ENCODE measurements around the gene EIF3M.

The EIF3M gene

DNA sequence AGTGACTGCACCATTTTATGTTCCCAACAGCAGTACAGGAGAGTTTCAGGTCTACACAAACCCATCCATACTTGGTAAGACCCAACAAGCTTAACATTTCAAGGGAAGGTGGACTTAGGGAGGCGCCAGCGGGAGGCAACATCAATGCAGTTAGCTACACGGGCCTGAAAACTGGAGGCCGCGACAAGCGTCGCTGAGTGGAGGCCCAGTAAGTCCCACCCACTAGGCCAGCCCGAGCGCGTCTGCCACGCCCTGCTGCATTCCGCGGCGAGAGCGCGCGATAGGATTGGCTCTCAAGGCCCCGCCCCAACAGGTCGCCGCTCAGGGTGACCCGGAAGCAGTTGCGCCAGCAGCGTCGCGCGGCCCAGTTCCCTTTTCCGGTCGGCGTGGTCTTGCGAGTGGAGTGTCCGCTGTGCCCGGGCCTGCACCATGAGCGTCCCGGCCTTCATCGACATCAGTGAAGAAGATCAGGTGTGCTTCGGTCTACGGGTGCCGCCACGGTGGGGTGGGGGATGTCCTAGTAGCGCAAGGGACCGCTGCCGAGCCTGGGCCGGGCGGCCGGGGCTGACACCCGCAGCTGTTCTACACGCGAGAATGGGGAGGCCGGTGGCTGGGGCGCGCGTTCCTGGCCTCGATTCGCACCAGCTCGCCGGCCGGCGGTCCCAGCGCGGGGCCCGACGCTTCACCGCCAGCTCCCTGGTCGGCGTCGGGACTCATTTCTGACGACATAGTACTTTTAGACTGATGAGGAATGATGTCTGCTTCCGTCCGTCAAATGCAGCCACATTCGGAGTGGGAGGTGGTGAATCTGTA, at the start of gene EIF3M:
TSS of gene EIF3M (plus strand) at position 373 of the 813 bp plus-strand sequence. CDS start at position 430, 57 bp downstream.
- H3K9me3 ChIP-seq (ENCODE audit: control insufficient read depth in 5 of 5, low read length in 5 of 5) = no peaks in the 10 kb centered on the region
- H3K27me3 ChIP-seq (ENCODE audit: control insufficient read depth in 5 of 5, insufficient read depth in 4 of 5, low read length in 5 of 5) = no peaks in the 10 kb centered on the region
- peak within 1 kb of the TSS; percentile 89 to 97 (median 94) for H3K4me3 ChIP-seq (ENCODE audit: low read depth in 1 of 5, low read length in 5 of 5)
- peak within 1 kb of the TSS; percentile 52 to 92 (median 89) for H3K9ac ChIP-seq (ENCODE audit: low read length in 5 of 5)
- H3K36me3 ChIP-seq (ENCODE audit: control insufficient read depth in 5 of 5, insufficient read depth in 5 of 5, low read length in 5 of 5) = peaks cover 1 to 4% (median 3%) of the 10 kb centered on the region in 5 donors
- H3K4me1 ChIP-seq (ENCODE audit: control insufficient read depth in 5 of 5, insufficient read depth in 5 of 5, low read length in 5 of 5) = peaks cover 5 to 28% (median 21%) of the 10 kb centered on the region in 5 donors
- peak within 1 kb of the TSS; percentile 74 for H3K27ac ChIP-seq (ENCODE audit: low read depth, low read length)

GRCh38 chr11:32538804-32539203, 44.8 kb upstream of the EIF3M start:
- Histone ChIP-seq H3K36me3 (ENCODE audit: control insufficient read depth in 5 of 5, insufficient read depth in 5 of 5, low read length in 5 of 5) (no peaks in the 10 kb centered on the region), H3K27ac (ENCODE audit: low read depth, low read length) (no peak overlapping the region), H3K27me3 (ENCODE audit: control insufficient read depth in 5 of 5, insufficient read depth in 4 of 5, low read length in 5 of 5) (peaks cover 0 to 2% (median 0%) of the 10 kb centered on the region in 5 donors), H3K9ac (ENCODE audit: low read length in 5 of 5) (no peak overlapping the region), H3K4me3 (ENCODE audit: low read depth in 1 of 5, low read length in 5 of 5) (no peak overlapping the region), H3K4me1 (ENCODE audit: control insufficient read depth in 5 of 5, insufficient read depth in 5 of 5, low read length in 5 of 5) (no peaks in the 10 kb centered on the region), H3K9me3 (ENCODE audit: control insufficient read depth in 5 of 5, low read length in 5 of 5) (peaks cover 0 to 2% (median 0%) of the 10 kb centered on the region in 5 donors)

DNA sequence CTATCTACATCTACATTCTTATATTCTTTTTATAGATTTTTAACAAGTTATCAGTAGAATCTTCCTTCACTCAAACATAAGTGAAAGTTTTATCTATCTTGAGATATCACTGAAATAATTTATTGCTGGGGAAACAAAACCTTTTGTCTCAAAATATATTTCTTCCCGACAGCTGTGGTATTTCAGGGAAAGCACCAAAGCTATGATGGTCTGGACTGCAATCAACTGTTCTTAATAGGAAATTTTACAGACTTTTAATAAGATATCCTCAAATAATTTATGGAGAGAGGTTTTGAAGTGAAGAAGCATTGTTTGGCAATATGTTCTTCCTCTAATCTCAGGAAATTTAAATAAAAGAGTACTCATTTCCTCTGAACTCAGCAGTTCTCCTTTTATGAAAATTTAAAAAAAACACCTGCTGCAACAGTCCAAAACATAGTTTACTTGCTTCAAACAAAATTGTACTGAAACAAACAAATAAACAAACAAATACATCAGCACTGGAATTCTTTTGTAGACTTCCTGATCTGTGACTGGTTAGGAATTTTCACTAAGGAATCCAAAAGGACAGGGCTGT, 33.9 kb upstream of the EIF3M start:
- Histone ChIP-seq H3K27me3 (ENCODE audit: control insufficient read depth in 5 of 5, insufficient read depth in 4 of 5, low read length in 5 of 5) (no peaks in the 10 kb centered on the region), H3K27ac (ENCODE audit: low read depth, low read length) (no peak overlapping the region), H3K36me3 (ENCODE audit: control insufficient read depth in 5 of 5, insufficient read depth in 5 of 5, low read length in 5 of 5) (no peaks in the 10 kb centered on the region), H3K9ac (ENCODE audit: low read length in 5 of 5) (no peak overlapping the region), H3K4me1 (ENCODE audit: control insufficient read depth in 5 of 5, insufficient read depth in 5 of 5, low read length in 5 of 5) (no peaks in the 10 kb centered on the region), H3K4me3 (ENCODE audit: low read depth in 1 of 5, low read length in 5 of 5) (no peak overlapping the region), H3K9me3 (ENCODE audit: control insufficient read depth in 5 of 5, low read length in 5 of 5) (no peaks in the 10 kb centered on the region)

DNA sequence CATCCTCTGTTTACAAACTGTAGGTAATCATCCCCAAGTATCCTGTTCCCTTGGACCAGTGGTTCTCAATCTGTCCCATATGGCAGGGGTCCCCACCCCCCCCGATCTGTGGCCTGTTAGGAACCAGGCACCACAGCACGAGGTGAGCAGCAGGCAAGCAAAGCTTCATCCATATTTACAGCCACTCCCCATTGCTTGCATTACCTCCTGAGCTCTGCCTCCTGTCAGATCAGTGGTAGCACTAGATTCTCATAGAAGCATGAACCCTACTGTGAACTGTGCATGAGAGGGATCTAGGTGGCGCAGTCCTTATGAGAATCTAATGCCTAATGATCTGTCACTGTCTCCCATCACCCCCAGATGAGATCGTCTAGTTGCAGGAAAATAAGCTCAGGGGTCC, 33.4 kb upstream of the EIF3M start:
- Histone ChIP-seq H3K27ac (ENCODE audit: low read depth, low read length) (no peak overlapping the region), H3K4me3 (ENCODE audit: low read depth in 1 of 5, low read length in 5 of 5) (no peak overlapping the region), H3K4me1 (ENCODE audit: control insufficient read depth in 5 of 5, insufficient read depth in 5 of 5, low read length in 5 of 5) (no peaks in the 10 kb centered on the region), H3K36me3 (ENCODE audit: control insufficient read depth in 5 of 5, insufficient read depth in 5 of 5, low read length in 5 of 5) (no peaks in the 10 kb centered on the region), H3K9me3 (ENCODE audit: control insufficient read depth in 5 of 5, low read length in 5 of 5) (no peaks in the 10 kb centered on the region), H3K9ac (ENCODE audit: low read length in 5 of 5) (no peak overlapping the region), H3K27me3 (ENCODE audit: control insufficient read depth in 5 of 5, insufficient read depth in 4 of 5, low read length in 5 of 5) (no peaks in the 10 kb centered on the region)

- Histone ChIP-seq H3K27ac (ENCODE audit: low read depth, low read length) (no peak overlapping the region), H3K4me1 (ENCODE audit: control insufficient read depth in 5 of 5, insufficient read depth in 5 of 5, low read length in 5 of 5) (no peaks in the 10 kb centered on the region), H3K9ac (ENCODE audit: low read length in 5 of 5) (no peak overlapping the region), H3K4me3 (ENCODE audit: low read depth in 1 of 5, low read length in 5 of 5) (no peak overlapping the region), H3K9me3 (ENCODE audit: control insufficient read depth in 5 of 5, low read length in 5 of 5) (no peaks in the 10 kb centered on the region), H3K27me3 (ENCODE audit: control insufficient read depth in 5 of 5, insufficient read depth in 4 of 5, low read length in 5 of 5) (no peaks in the 10 kb centered on the region), H3K36me3 (ENCODE audit: control insufficient read depth in 5 of 5, insufficient read depth in 5 of 5, low read length in 5 of 5) (no peaks in the 10 kb centered on the region)
Measured at GRCh38 chr11:32555091-32555490, 28.5 kb upstream of the EIF3M start.

GRCh38 chr11:32555895-32556294, 27.7 kb upstream of the EIF3M start:
- Histone ChIP-seq H3K36me3 (ENCODE audit: control insufficient read depth in 5 of 5, insufficient read depth in 5 of 5, low read length in 5 of 5) (no peaks in the 10 kb centered on the region), H3K4me3 (ENCODE audit: low read depth in 1 of 5, low read length in 5 of 5) (no peak overlapping the region), H3K9me3 (ENCODE audit: control insufficient read depth in 5 of 5, low read length in 5 of 5) (no peaks in the 10 kb centered on the region), H3K9ac (ENCODE audit: low read length in 5 of 5) (no peak overlapping the region), H3K4me1 (ENCODE audit: control insufficient read depth in 5 of 5, insufficient read depth in 5 of 5, low read length in 5 of 5) (no peaks in the 10 kb centered on the region), H3K27ac (ENCODE audit: low read depth, low read length) (no peak overlapping the region), H3K27me3 (ENCODE audit: control insufficient read depth in 5 of 5, insufficient read depth in 4 of 5, low read length in 5 of 5) (no peaks in the 10 kb centered on the region)

GRCh38 chr11:32561835-32562234, 21.8 kb upstream of the EIF3M start:
- Histone ChIP-seq H3K27ac (ENCODE audit: low read depth, low read length) (no peak overlapping the region), H3K9ac (ENCODE audit: low read length in 5 of 5) (no peak overlapping the region), H3K4me1 (ENCODE audit: control insufficient read depth in 5 of 5, insufficient read depth in 5 of 5, low read length in 5 of 5) (no peaks in the 10 kb centered on the region), H3K4me3 (ENCODE audit: low read depth in 1 of 5, low read length in 5 of 5) (no peak overlapping the region), H3K36me3 (ENCODE audit: control insufficient read depth in 5 of 5, insufficient read depth in 5 of 5, low read length in 5 of 5) (no peaks in the 10 kb centered on the region), H3K27me3 (ENCODE audit: control insufficient read depth in 5 of 5, insufficient read depth in 4 of 5, low read length in 5 of 5) (peaks cover 0 to 5% (median 0%) of the 10 kb centered on the region in 5 donors), H3K9me3 (ENCODE audit: control insufficient read depth in 5 of 5, low read length in 5 of 5) (no peaks in the 10 kb centered on the region)

DNA sequence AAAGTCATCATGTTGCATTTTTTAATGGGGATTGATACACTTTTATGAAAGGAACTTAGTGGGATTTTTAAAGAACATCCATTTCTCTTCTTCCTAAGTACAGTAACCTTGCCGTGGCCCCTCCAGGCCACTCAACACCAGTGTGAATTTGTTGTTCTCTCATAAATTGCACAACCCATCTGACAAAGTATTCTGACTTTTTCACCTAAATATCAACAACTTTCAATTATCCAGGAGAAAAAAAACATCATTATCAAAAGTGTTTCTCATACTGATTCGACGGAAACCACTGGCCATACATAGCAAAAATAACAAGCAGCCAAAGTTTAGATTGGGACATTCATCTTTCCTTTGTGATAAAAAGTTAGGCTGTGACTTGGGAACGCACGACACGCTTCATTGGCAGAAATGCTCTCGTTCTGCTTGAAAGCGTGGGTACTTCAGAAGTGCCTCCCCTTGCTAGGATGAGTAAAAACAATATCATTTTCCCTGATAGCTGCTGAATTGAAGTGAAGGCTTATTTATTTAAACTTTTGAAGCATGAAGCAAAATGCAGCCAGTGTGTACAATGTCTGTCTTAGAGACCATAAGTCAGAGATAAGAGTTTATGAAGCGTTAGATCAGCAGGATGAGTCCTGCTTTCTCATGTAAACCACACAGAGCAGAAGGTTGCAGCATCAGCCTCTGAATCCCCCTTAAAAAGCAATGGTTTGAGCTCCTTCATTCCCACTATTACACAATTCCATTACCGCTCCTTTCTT, 20.6 kb upstream of the EIF3M start:
- Histone ChIP-seq H3K9ac (ENCODE audit: low read length in 5 of 5) (no peak overlapping the region), H3K27ac (ENCODE audit: low read depth, low read length) (no peak overlapping the region), H3K4me3 (ENCODE audit: low read depth in 1 of 5, low read length in 5 of 5) (no peak overlapping the region), H3K36me3 (ENCODE audit: control insufficient read depth in 5 of 5, insufficient read depth in 5 of 5, low read length in 5 of 5) (no peaks in the 10 kb centered on the region), H3K27me3 (ENCODE audit: control insufficient read depth in 5 of 5, insufficient read depth in 4 of 5, low read length in 5 of 5) (peaks cover 0 to 5% (median 0%) of the 10 kb centered on the region in 5 donors), H3K4me1 (ENCODE audit: control insufficient read depth in 5 of 5, insufficient read depth in 5 of 5, low read length in 5 of 5) (no peaks in the 10 kb centered on the region), H3K9me3 (ENCODE audit: control insufficient read depth in 5 of 5, low read length in 5 of 5) (no peaks in the 10 kb centered on the region)

- no peaks in the 10 kb centered on the region for H3K4me1 ChIP-seq (ENCODE audit: control insufficient read depth in 5 of 5, insufficient read depth in 5 of 5, low read length in 5 of 5)
- peaks cover 0 to 5% (median 0%) of the 10 kb centered on the region in 5 donors for H3K27me3 ChIP-seq (ENCODE audit: control insufficient read depth in 5 of 5, insufficient read depth in 4 of 5, low read length in 5 of 5)
- H3K27ac ChIP-seq (ENCODE audit: low read depth, low read length) = no peak overlapping the region
- H3K36me3 ChIP-seq (ENCODE audit: control insufficient read depth in 5 of 5, insufficient read depth in 5 of 5, low read length in 5 of 5) = no peaks in the 10 kb centered on the region
- no peaks in the 10 kb centered on the region for H3K9me3 ChIP-seq (ENCODE audit: control insufficient read depth in 5 of 5, low read length in 5 of 5)
- no peak overlapping the region for H3K9ac ChIP-seq (ENCODE audit: low read length in 5 of 5)
- no peak overlapping the region for H3K4me3 ChIP-seq (ENCODE audit: low read depth in 1 of 5, low read length in 5 of 5)
Measured at GRCh38 chr11:32563600-32563959, 20.1 kb upstream of the EIF3M start.

DNA sequence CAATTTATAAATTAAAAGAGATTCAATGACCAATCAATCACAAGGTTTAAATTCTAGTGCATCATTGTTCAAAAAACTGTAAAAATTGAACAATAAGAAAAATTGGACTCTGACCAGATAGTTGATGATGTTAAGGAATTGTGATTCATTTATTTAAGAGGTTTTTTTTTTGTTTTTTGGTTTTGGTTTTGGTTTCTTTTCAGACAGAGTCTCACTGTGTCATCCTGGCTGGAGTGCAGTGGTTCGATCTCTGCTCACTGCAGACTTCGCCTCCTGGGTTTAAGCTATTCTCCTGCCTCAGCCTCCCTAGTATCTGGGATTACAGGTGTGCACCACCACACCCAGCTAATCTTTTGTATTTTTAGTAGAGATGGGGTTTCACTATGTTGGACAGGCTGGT, 17.1 kb upstream of the EIF3M start:
- Histone ChIP-seq H3K9ac (ENCODE audit: low read length in 5 of 5) (no peak overlapping the region), H3K4me3 (ENCODE audit: low read depth in 1 of 5, low read length in 5 of 5) (no peak overlapping the region), H3K36me3 (ENCODE audit: control insufficient read depth in 5 of 5, insufficient read depth in 5 of 5, low read length in 5 of 5) (no peaks in the 10 kb centered on the region), H3K27me3 (ENCODE audit: control insufficient read depth in 5 of 5, insufficient read depth in 4 of 5, low read length in 5 of 5) (peaks cover 0 to 6% (median 2%) of the 10 kb centered on the region in 5 donors), H3K9me3 (ENCODE audit: control insufficient read depth in 5 of 5, low read length in 5 of 5) (no peaks in the 10 kb centered on the region), H3K27ac (ENCODE audit: low read depth, low read length) (no peak overlapping the region), H3K4me1 (ENCODE audit: control insufficient read depth in 5 of 5, insufficient read depth in 5 of 5, low read length in 5 of 5) (no peaks in the 10 kb centered on the region)
